Neural cell (in vitro differentiated cells): ENCODE data around the gene RAP1GAP2. TPM values are rescaled to one million over a fixed set of nuclear protein-coding genes. Genes with fewer than 3 reads are reported as not detected.

Experiments used
- H2AFZ ChIP-seq: fragments of 200-600, 300-800 bp; sonication (generic), shearing (Covaris generic); 2 replicates; pipeline ENCODE4 v1.6.0; 2014; ENCODE audit warnings: low read depth, mild to moderate bottlenecking, antibody characterized with exemption, low read length, moderate library complexity
- H3F3A ChIP-seq: fragments of 200-600 bp; shearing (Covaris generic); 2 replicates; pipeline ENCODE4 v1.6.1; 2016; ENCODE audit warnings: mild to moderate bottlenecking, moderate library complexity, mixed read lengths, antibody characterized with exemption, low read length; ENCODE audit not compliant: insufficient read depth, poor library complexity, severe bottlenecking
- H3K27ac ChIP-seq: fragments of 200-600, 300-800 bp; sonication (generic), shearing (Covaris generic); 2 replicates; pipeline ENCODE4 v1.5.1; 2014; ENCODE audit warnings: mild to moderate bottlenecking, low read length, moderate library complexity
- H3K27me3 ChIP-seq: fragments of 300-800, 200-600 bp; sonication (generic), shearing (Covaris generic); 2 replicates; pipeline ENCODE4 v1.6.0; 2014; ENCODE audit warnings: mild to moderate bottlenecking, low read depth, low read length, moderate library complexity; ENCODE audit not compliant: insufficient read depth
- H3K36me3 ChIP-seq: fragments of 300-800, 200-600 bp; sonication (generic), shearing (Covaris generic); 2 replicates; pipeline ENCODE4 v1.5.1; 2014; ENCODE audit warnings: mild to moderate bottlenecking, antibody characterized with exemption, low read length, moderate library complexity; ENCODE audit not compliant: insufficient read depth
- H3K4me2 ChIP-seq: fragments of 300-800, 200-600 bp; sonication (generic), shearing (Covaris generic); 2 replicates; pipeline ENCODE4 v1.6.0; 2014; ENCODE audit warnings: mild to moderate bottlenecking, low read length
- H3K4me3 ChIP-seq: fragments of 300-800, 200-600 bp; sonication (generic), shearing (Covaris generic); 2 replicates; pipeline ENCODE4 v1.5.1; 2014; ENCODE audit warnings: mild to moderate bottlenecking, low read length, moderate library complexity
- H3K79me2 ChIP-seq: fragments of 200-600 bp; shearing (Covaris generic); replicated peaks from 2 replicates; pipeline ENCODE4 v1.6.0; 2014; ENCODE audit warnings: mild to moderate bottlenecking, low read length, moderate library complexity; ENCODE audit not compliant: insufficient read depth
- H3K9ac ChIP-seq: fragments of 300-800, 200-600 bp; sonication (generic), shearing (Covaris generic); 2 replicates; pipeline ENCODE4 v1.6.1; 2016; ENCODE audit warnings: mild to moderate bottlenecking, low read length, mixed read lengths
- H3K9me2 ChIP-seq: fragments of 200-600 bp; shearing (Covaris generic); 2 replicates; pipeline ENCODE4 v1.6.1; 2016; ENCODE audit warnings: mild to moderate bottlenecking, low read length, mixed read lengths; ENCODE audit not compliant: insufficient read depth
- H3K9me3 ChIP-seq: fragments of 200-600, 300-800 bp; sonication (generic), shearing (Covaris generic); 2 replicates; pipeline ENCODE4 v1.6.1; 2016; ENCODE audit warnings: mild to moderate bottlenecking, mixed run types, low read length, moderate library complexity, mixed read lengths
- H4K20me1 ChIP-seq: fragments of 200-600 bp; shearing (Covaris generic); 2 replicates; pipeline ENCODE4 v1.6.1; 2016; ENCODE audit warnings: mild to moderate bottlenecking, mixed run types; ENCODE audit not compliant: insufficient read depth
- EP300 ChIP-seq: fragments of 450-650 bp; conservative IDR thresholded peaks from 2 replicates; pipeline ENCODE4 v1.6.1; 2014; ENCODE audit warnings: antibody characterized with exemption, mild to moderate bottlenecking, moderate library complexity; ENCODE audit not compliant: poor library complexity, severe bottlenecking
- EZH2 ChIP-seq: fragments of 200-600, 300-800 bp; shearing (Covaris generic), sonication (generic); IDR thresholded peaks from 2 replicates; pipeline ENCODE4 v1.6.1; 2014; ENCODE audit warnings: antibody characterized with exemption, low read length, borderline replicate concordance, mild to moderate bottlenecking; ENCODE audit not compliant: insufficient read depth, poor library complexity, severe bottlenecking
- MXI1 ChIP-seq: fragments of 450-650 bp; conservative IDR thresholded peaks from 2 replicates; pipeline ENCODE4 v1.6.1; 2014; ENCODE audit warnings: antibody characterized with exemption, mild to moderate bottlenecking; ENCODE audit not compliant: poor library complexity, severe bottlenecking
- POLR2AphosphoS5 ChIP-seq: IDR thresholded peaks from 2 replicates; pipeline ENCODE4 v1.6.1; 2012
- RAD21 ChIP-seq: fragments of 450-650 bp; conservative IDR thresholded peaks from 2 replicates; pipeline ENCODE4 v1.6.1; 2014; ENCODE audit warnings: antibody characterized with exemption, mild to moderate bottlenecking, moderate library complexity
- SMC3 ChIP-seq: fragments of 450-650 bp; conservative IDR thresholded peaks from 2 replicates; pipeline ENCODE4 v1.6.1; 2014; ENCODE audit warnings: antibody characterized with exemption, mild to moderate bottlenecking, moderate library complexity; ENCODE audit not compliant: poor library complexity
- TAF1 ChIP-seq: IDR thresholded peaks from 2 replicates; pipeline ENCODE4 v1.6.1; 2012; ENCODE audit warnings: low read depth
- polyA plus RNA-seq: library from polyadenylated mRNA; depleted of rRNA; stranded (reverse); fragments of >200 nt; gene quantifications from 2 replicates; pipeline ENCODE4 v1.2.3, GENCODE V29; 2014
- TF ChIP-seq, protein P1 (sequence below): fragments of 450-650 bp; IDR thresholded peaks from 2 replicates; pipeline ENCODE4 v1.5.1; 2014; ENCODE audit warnings: antibody characterized with exemption, mild to moderate bottlenecking, moderate library complexity; ENCODE audit not compliant: poor library complexity, severe bottlenecking
- TF ChIP-seq, protein P2 (sequence below): IDR thresholded peaks from 2 replicates; pipeline ENCODE4 v1.6.1; 2012; ENCODE audit warnings: borderline replicate concordance

Gene RAP1GAP2
- polyA plus RNA-seq, 1 donor from 2014 or later: 14.8 TPM

DNA sequence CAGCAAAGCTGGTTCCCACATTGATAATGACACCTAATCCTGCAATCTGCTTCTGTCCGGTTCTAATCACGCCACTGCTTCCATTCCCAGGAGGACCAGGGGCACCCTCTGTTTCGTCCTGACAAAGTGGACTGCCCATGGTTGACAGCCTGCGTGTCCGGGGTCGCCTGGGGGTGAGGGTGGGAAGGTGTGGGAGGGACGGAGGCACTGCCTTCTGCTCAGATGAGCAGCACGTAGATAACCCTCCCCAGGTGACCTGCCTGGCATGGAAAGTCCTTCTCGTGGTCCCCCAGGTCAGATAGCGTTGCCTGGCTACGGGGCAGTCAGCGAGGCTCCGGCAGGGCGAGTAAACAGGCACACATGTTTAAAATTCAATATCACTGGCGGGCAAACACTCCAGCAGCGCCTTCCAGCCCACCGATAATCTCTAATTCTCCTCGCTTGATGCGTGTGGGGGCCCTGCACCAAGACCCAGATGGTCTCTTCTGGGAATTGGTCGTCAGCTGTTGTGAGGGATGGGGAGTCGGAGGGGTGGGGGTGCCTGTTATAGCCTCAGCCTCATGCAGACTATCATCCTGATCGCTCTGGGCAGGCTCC lies 132.2 kb downstream of the RAP1GAP2 start:
- H2AFZ ChIP-seq: no peak overlapping the region
- H3K79me2 ChIP-seq: no peaks in the 10 kb centered on the region

DNA sequence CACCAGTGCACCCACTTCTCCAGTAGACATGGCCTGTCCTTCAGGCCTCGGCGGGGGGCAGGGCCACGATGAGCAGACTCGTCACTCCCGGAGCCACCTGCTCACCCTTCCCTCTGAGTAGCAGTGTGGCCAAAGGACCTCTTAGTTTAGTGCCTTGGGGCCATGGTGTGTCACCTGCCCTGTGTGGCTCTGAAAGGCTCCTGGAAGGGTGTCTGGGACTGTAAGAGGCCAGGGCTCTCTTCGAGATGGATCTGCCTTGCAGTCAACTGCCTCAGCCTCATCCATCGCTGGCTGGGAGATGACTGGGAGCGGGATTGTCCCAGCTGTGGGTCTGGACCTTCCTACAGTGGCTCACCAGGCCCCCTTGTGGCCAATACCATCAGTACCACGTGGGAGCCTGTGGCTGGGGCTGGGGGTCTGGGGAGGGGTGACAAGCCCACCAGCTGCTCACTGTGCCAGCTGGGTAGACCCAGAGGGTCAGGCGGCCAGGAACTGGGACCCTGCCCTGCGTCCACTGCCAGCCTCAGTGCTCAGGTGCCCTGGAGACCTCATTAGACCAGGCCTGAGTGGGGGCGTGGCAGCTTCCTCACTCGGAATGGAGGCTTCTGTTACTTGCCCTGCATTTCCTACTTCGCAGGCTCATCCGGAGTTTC lies 133.8 kb downstream of the RAP1GAP2 start:
- Histone ChIP-seq H3K27me3 (no peaks in the 10 kb centered on the region), H2AFZ (no peak overlapping the region), H3K9me2 (no peaks in the 10 kb centered on the region), H3F3A (no peaks in the 10 kb centered on the region), H3K27ac (no peak overlapping the region), H3K79me2 (no peaks in the 10 kb centered on the region), H3K36me3 (no peaks in the 10 kb centered on the region), H4K20me1 (no peaks in the 10 kb centered on the region), H3K9me3 (no peaks in the 10 kb centered on the region), H3K4me2 (no peak overlapping the region), H3K9ac (no peak overlapping the region), H3K4me3 (no peak overlapping the region)
- TF ChIP-seq EP300: no peak
- no peak for TF ChIP-seq POLR2AphosphoS5
- TF ChIP-seq, protein P1, sequence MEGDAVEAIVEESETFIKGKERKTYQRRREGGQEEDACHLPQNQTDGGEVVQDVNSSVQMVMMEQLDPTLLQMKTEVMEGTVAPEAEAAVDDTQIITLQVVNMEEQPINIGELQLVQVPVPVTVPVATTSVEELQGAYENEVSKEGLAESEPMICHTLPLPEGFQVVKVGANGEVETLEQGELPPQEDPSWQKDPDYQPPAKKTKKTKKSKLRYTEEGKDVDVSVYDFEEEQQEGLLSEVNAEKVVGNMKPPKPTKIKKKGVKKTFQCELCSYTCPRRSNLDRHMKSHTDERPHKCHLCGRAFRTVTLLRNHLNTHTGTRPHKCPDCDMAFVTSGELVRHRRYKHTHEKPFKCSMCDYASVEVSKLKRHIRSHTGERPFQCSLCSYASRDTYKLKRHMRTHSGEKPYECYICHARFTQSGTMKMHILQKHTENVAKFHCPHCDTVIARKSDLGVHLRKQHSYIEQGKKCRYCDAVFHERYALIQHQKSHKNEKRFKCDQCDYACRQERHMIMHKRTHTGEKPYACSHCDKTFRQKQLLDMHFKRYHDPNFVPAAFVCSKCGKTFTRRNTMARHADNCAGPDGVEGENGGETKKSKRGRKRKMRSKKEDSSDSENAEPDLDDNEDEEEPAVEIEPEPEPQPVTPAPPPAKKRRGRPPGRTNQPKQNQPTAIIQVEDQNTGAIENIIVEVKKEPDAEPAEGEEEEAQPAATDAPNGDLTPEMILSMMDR: no peak
- TF ChIP-seq, protein P2, sequence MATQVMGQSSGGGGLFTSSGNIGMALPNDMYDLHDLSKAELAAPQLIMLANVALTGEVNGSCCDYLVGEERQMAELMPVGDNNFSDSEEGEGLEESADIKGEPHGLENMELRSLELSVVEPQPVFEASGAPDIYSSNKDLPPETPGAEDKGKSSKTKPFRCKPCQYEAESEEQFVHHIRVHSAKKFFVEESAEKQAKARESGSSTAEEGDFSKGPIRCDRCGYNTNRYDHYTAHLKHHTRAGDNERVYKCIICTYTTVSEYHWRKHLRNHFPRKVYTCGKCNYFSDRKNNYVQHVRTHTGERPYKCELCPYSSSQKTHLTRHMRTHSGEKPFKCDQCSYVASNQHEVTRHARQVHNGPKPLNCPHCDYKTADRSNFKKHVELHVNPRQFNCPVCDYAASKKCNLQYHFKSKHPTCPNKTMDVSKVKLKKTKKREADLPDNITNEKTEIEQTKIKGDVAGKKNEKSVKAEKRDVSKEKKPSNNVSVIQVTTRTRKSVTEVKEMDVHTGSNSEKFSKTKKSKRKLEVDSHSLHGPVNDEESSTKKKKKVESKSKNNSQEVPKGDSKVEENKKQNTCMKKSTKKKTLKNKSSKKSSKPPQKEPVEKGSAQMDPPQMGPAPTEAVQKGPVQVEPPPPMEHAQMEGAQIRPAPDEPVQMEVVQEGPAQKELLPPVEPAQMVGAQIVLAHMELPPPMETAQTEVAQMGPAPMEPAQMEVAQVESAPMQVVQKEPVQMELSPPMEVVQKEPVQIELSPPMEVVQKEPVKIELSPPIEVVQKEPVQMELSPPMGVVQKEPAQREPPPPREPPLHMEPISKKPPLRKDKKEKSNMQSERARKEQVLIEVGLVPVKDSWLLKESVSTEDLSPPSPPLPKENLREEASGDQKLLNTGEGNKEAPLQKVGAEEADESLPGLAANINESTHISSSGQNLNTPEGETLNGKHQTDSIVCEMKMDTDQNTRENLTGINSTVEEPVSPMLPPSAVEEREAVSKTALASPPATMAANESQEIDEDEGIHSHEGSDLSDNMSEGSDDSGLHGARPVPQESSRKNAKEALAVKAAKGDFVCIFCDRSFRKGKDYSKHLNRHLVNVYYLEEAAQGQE: no peak
- no peak for TF ChIP-seq SMC3
- no peak for TF ChIP-seq TAF1
- no peak for TF ChIP-seq EZH2
- no peak for TF ChIP-seq MXI1
- TF ChIP-seq RAD21: no peak

More for the DNA sequence above, 132.2 kb downstream of the RAP1GAP2 start:
- H3K36me3 ChIP-seq: no peaks in the 10 kb centered on the region
- no peak overlapping the region for H3K4me2 ChIP-seq
- no peaks in the 10 kb centered on the region for H3F3A ChIP-seq
- no peaks in the 10 kb centered on the region for H3K9me2 ChIP-seq
- H3K9me3 ChIP-seq: no peaks in the 10 kb centered on the region
- H3K9ac ChIP-seq: no peak overlapping the region
- no peaks in the 10 kb centered on the region for H3K27me3 ChIP-seq
- no peaks in the 10 kb centered on the region for H4K20me1 ChIP-seq
- H3K4me3 ChIP-seq: no peak overlapping the region
- H3K27ac ChIP-seq: no peak overlapping the region
- TF ChIP-seq, protein P1: no peak
- TF ChIP-seq TAF1: no peak
- TF ChIP-seq RAD21: no peak
- no peak for TF ChIP-seq POLR2AphosphoS5
